Lower leg skin (tissue), 3 donors: Measurements from ENCODE around the gene MAN1C1.

Experiments used
- POLR2A ChIP-seq, 2 donors: fragments of 450-650 bp; IDR thresholded peaks; one replicate each; pipeline ENCODE4 v1.6.1; 2016 to 2017; ENCODE audit warnings: antibody characterized with exemption in 2 of 2, mild to moderate bottlenecking in 1 of 2, moderate library complexity in 1 of 2
- TF ChIP-seq, protein P1 (sequence below), 3 donors: fragments of 450-650 bp; IDR thresholded peaks; one replicate each; pipeline ENCODE4 v1.5.1; 2016; ENCODE audit warnings: antibody characterized with exemption in 3 of 3, mild to moderate bottlenecking in 3 of 3, moderate library complexity in 2 of 3

DNA sequence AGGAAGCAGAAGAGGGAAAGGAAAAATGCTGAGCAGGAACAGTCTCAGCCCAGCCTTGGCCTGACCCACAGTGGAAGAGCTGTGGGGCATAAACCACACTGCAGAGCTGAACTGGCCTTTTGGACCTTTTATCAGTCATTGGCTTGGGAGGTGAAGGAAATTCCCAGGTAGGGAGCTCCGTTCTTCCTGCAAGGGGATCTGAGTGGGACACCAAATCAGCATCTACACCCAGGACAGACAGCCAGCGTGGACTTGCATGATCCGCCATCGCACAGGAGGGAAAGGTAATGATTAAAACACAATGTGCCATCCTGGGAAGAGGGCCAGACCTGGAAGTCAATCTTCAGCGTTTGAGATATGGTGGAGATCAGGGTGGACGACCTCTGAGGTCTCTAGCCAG, 202.0 kb downstream of the MAN1C1 start:
- TF ChIP-seq, protein P1, sequence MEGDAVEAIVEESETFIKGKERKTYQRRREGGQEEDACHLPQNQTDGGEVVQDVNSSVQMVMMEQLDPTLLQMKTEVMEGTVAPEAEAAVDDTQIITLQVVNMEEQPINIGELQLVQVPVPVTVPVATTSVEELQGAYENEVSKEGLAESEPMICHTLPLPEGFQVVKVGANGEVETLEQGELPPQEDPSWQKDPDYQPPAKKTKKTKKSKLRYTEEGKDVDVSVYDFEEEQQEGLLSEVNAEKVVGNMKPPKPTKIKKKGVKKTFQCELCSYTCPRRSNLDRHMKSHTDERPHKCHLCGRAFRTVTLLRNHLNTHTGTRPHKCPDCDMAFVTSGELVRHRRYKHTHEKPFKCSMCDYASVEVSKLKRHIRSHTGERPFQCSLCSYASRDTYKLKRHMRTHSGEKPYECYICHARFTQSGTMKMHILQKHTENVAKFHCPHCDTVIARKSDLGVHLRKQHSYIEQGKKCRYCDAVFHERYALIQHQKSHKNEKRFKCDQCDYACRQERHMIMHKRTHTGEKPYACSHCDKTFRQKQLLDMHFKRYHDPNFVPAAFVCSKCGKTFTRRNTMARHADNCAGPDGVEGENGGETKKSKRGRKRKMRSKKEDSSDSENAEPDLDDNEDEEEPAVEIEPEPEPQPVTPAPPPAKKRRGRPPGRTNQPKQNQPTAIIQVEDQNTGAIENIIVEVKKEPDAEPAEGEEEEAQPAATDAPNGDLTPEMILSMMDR (IDR thresholded peaks at IDR 0.05): no peak
- TF ChIP-seq POLR2A (IDR thresholded peaks at IDR 0.05): no peak
